WTC11 (cell line): ENCODE results near the gene CRTAP. TPM values are rescaled to one million over a fixed set of nuclear protein-coding genes. Genes with fewer than 3 reads are reported as not detected.

Experiments used
- ATAC-seq: fragments of 200-7000 bp; cut with Tn5 transposase; 2 replicates; pipeline ENCODE4 v1.10.0; 2021; ENCODE audit warnings: mild to moderate bottlenecking, moderate library complexity
- CTCF ChIA-PET: fragments of 300-600 bp; sonication (Branson Sonifier 250); formaldehyde crosslinking; loops from one replicate; lab custom pipeline; 2021; ENCODE audit warnings: antibody characterized with exemption; lab: Charles Lee
- POLR2A ChIA-PET: fragments of 350-600 bp; sonication (Branson Sonifier 250); formaldehyde crosslinking; loops from one replicate; lab custom pipeline; 2021; ENCODE audit warnings: antibody characterized with exemption; lab: Charles Lee
- DNase-seq: peaks from one replicate; pipeline ENCODE4 v3.0.0; 2021; ENCODE audit warnings: low spot score
- H3K27ac Mint-ChIP-seq: 2 replicates; pipeline ENCODE4 v1.8.0; 2021; ENCODE audit warnings: mixed read lengths
- H3K27me3 Mint-ChIP-seq: 2 replicates; pipeline ENCODE4 v1.8.0; 2021; ENCODE audit warnings: low read depth, mild to moderate bottlenecking, moderate library complexity, mixed read lengths
- H3K36me3 Mint-ChIP-seq: 2 replicates; pipeline ENCODE4 v1.8.0; 2021; ENCODE audit warnings: mixed read lengths
- H3K4me1 Mint-ChIP-seq: 2 replicates; pipeline ENCODE4 v1.8.0; 2022; ENCODE audit warnings: mixed read lengths
- H3K4me3 Mint-ChIP-seq: 2 replicates; pipeline ENCODE4 v1.8.0; 2021; ENCODE audit warnings: mild to moderate bottlenecking, moderate library complexity, mixed read lengths
- H3K9me3 Mint-ChIP-seq: 2 replicates; pipeline ENCODE4 v1.8.0; 2021; ENCODE audit warnings: mixed read lengths
- ATF2 ChIP-seq: sonication (generic); formaldehyde crosslinking; IDR thresholded peaks from 2 replicates; pipeline ENCODE4 v1.8.1; 2022; ENCODE audit warnings: low read depth, missing genetic modification reagents, borderline replicate concordance
- CBFB ChIP-seq: sonication (generic); formaldehyde crosslinking; IDR thresholded peaks from 2 replicates; pipeline ENCODE4 v1.8.1; 2022; ENCODE audit warnings: mild to moderate bottlenecking, low read depth, missing genetic modification reagents
- CTCF ChIP-seq: fragments of 200-600 bp; IDR thresholded peaks from 2 replicates; pipeline ENCODE4 v1.8.0; 2022; ENCODE audit warnings: antibody characterized with exemption
- E2F1 ChIP-seq: sonication (generic); formaldehyde crosslinking; IDR thresholded peaks from 2 replicates; pipeline ENCODE4 v1.8.0; 2022; ENCODE audit warnings: mild to moderate bottlenecking, missing genetic modification reagents
- E2F5 ChIP-seq: sonication (generic); formaldehyde crosslinking; IDR thresholded peaks from 2 replicates; pipeline ENCODE4 v1.8.1; 2022; ENCODE audit warnings: mild to moderate bottlenecking, moderate library complexity, missing genetic modification reagents
- ESRRA ChIP-seq: sonication (generic); formaldehyde crosslinking; IDR thresholded peaks from 2 replicates; pipeline ENCODE4 v1.8.1; 2022; ENCODE audit warnings: mild to moderate bottlenecking, missing genetic modification reagents, borderline replicate concordance
- GABPB1 ChIP-seq: sonication (generic); formaldehyde crosslinking; IDR thresholded peaks from 2 replicates; pipeline ENCODE4 v1.8.1; 2023; ENCODE audit warnings: mild to moderate bottlenecking, missing genetic modification reagents
- MYBL2 ChIP-seq: sonication (generic); formaldehyde crosslinking; IDR thresholded peaks from 2 replicates; pipeline ENCODE4 v1.8.1; 2023; ENCODE audit warnings: mild to moderate bottlenecking, moderate library complexity, missing genetic modification reagents
- NFYB ChIP-seq: sonication (generic); formaldehyde crosslinking; conservative IDR thresholded peaks from 2 replicates; pipeline ENCODE4 v1.8.0; 2022; ENCODE audit warnings: low read depth, missing genetic modification reagents
- PREB ChIP-seq: sonication (generic); formaldehyde crosslinking; IDR thresholded peaks from 2 replicates; pipeline ENCODE4 v1.8.1; 2022; ENCODE audit warnings: mild to moderate bottlenecking, missing genetic modification reagents, moderate library complexity, borderline replicate concordance
- SMAD3 ChIP-seq: sonication (generic); formaldehyde crosslinking; IDR thresholded peaks from 2 replicates; pipeline ENCODE4 v1.8.0; 2022; ENCODE audit warnings: missing genetic modification reagents, mild to moderate bottlenecking, borderline replicate concordance
- SP1 ChIP-seq: sonication (generic); formaldehyde crosslinking; conservative IDR thresholded peaks from 2 replicates; pipeline ENCODE4 v1.8.1; 2022; ENCODE audit warnings: missing genetic modification reagents
- TCF7 ChIP-seq: sonication (generic); formaldehyde crosslinking; IDR thresholded peaks from 2 replicates; pipeline ENCODE4 v1.8.0; 2022; ENCODE audit warnings: mild to moderate bottlenecking, low read depth, missing genetic modification reagents, moderate library complexity
- USF1 ChIP-seq: sonication (generic); formaldehyde crosslinking; IDR thresholded peaks from 2 replicates; pipeline ENCODE4 v1.8.0; 2022; ENCODE audit warnings: mild to moderate bottlenecking, missing genetic modification reagents
- ZNF232 ChIP-seq: sonication (generic); formaldehyde crosslinking; IDR thresholded peaks from 2 replicates; pipeline ENCODE4 v1.8.0; 2022; ENCODE audit warnings: mild to moderate bottlenecking, missing genetic modification reagents
- total RNA-seq: library from RNA; stranded (reverse); gene quantifications from 3 replicates; pipeline ENCODE4 v1.2.3, GENCODE V29; 2021

The CRTAP gene
- total RNA-seq, 1 experiment from 2014 or later, result 156 TPM

GRCh38 chr3:33141006-33141405, 27.2 kb downstream of the CRTAP start:
- Mint-ChIP-seq H3K9me3 (no peaks in the 10 kb centered on the region), H3K4me1 (peaks cover 7% of the 10 kb centered on the region; the same call in 1 of the 2 replicates), H3K4me3 (no peak overlapping the region), H3K27me3 (no peaks in the 10 kb centered on the region), H3K36me3 (peaks cover 30% of the 10 kb centered on the region), H3K27ac (no peak overlapping the region)
- ChIA-PET POLR2A (no interaction called here), CTCF (interaction anchor here (1.5 to 2.1 kb wide), 2 partner anchors 9 to 232 kb away, joined by 5 to 12 read pairs; no protein-coding TSS in a partner anchor)
- ATAC-seq, result no peak
- TF ChIP-seq USF1 (CRISPR knock-in tag) (no peak), PREB (CRISPR knock-in tag) (no peak), SP1 (no peak), GABPB1 (CRISPR knock-in tag) (no peak), CBFB (CRISPR knock-in tag) (no peak), MYBL2 (CRISPR knock-in tag) (no peak), E2F1 (CRISPR knock-in tag) (no peak), ESRRA (CRISPR knock-in tag) (no peak), NFYB (CRISPR knock-in tag) (no peak), TCF7 (CRISPR knock-in tag) (no peak), ATF2 (CRISPR knock-in tag) (no peak), E2F5 (CRISPR knock-in tag) (no peak), ZNF232 (CRISPR knock-in tag) (no peak)
- no peak for DNase-seq

GRCh38 chr3:33144433-33144832, 30.6 kb downstream of the CRTAP start:
- peaks cover 19% of the 10 kb centered on the region for H3K36me3 Mint-ChIP-seq
- H3K27ac Mint-ChIP-seq, result no peak overlapping the region
- CTCF ChIA-PET, result interaction anchor here (0.5 to 1.7 kb wide), 49 partner anchors 8 to 654 kb away, joined by 3 to 39 read pairs (median 5); partner anchors contain the start of genes CRTAP, PDCD6IP and SUSD5
- peaks cover 7% of the 10 kb centered on the region; the same call in 1 of the 2 replicates for H3K4me1 Mint-ChIP-seq
- H3K4me3 Mint-ChIP-seq, result no peak overlapping the region
- POLR2A ChIA-PET, result no interaction called here
- H3K9me3 Mint-ChIP-seq, result peaks cover 4% of the 10 kb centered on the region; the same call in 1 of the 2 replicates
- TF ChIP-seq SMAD3 (CRISPR knock-in tag), result no peak
- peak; percentile 86 for TF ChIP-seq CTCF
- H3K27me3 Mint-ChIP-seq, result no peaks in the 10 kb centered on the region; the same call in 1 of the 2 replicates
- ATAC-seq (peak; percentile 93), DNase-seq (peak; percentile 76)
